Measurements from ENCODE around the gene GSTA3.

Gene GSTA3

GRCh38 chr6:52933778-52934177, 24.3 kb upstream of the GSTA3 start:
- Histone ChIP-seq H3K36me3 (replicated peaks in 1 of 2; ENCODE audit: control insufficient read depth in 2 of 2, insufficient read depth in 2 of 2, low read length in 2 of 2) (no peaks in the 10 kb centered on the region), H3K4me2 (ENCODE audit: insufficient read depth, low read length, poor library complexity, severe bottlenecking) (no peak overlapping the region), H3K4me3 (ENCODE audit: low read length in 2 of 2) (no peak overlapping the region), H3K79me1 (ENCODE audit: low read depth, low read length) (no peaks in the 10 kb centered on the region), H3K9me3 (replicated peaks in 1 of 2; ENCODE audit: control insufficient read depth in 2 of 2, insufficient read depth in 1 of 2, low read depth in 1 of 2, low read length in 2 of 2) (no peaks in the 10 kb centered on the region), H3K27ac (replicated peaks; ENCODE audit: low read length) (no peak overlapping the region), H3K9ac (ENCODE audit: low read depth, low read length, poor library complexity) (no peak overlapping the region), H3K4me1 (ENCODE audit: control insufficient read depth in 2 of 2, insufficient read depth in 1 of 2, low read depth in 1 of 2, low read length in 2 of 2) (peaks cover 0 to 2% of the 10 kb centered on the region in 2 donors), H2BK15ac (ENCODE audit: low read length) (no peak overlapping the region), H3K23ac (ENCODE audit: low read depth, low read length, poor library complexity) (no peak overlapping the region), H3K14ac (ENCODE audit: low read length) (no peak overlapping the region), H4K8ac (ENCODE audit: low read depth, low read length) (no peak overlapping the region), H2AFZ (ENCODE audit: low read length) (no peak overlapping the region), H2BK120ac (ENCODE audit: low read depth, low read length) (no peak overlapping the region), H2BK12ac (ENCODE audit: low read length) (no peak overlapping the region), H2BK5ac (ENCODE audit: low read length) (no peak overlapping the region), H3K4ac (ENCODE audit: low read length) (no peak overlapping the region), H4K91ac (ENCODE audit: low read depth, low read length, poor library complexity) (no peak overlapping the region), H3K18ac (ENCODE audit: low read length) (no peak overlapping the region), H3K27me3 (ENCODE audit: control insufficient read depth in 3 of 3, insufficient read depth in 3 of 3, low read depth in 1 of 3, low read length in 3 of 3) (peaks cover 0 to 13% (median 0%) of the 10 kb centered on the region in 3 experiments), H2AK5ac (ENCODE audit: low read depth, low read length) (no peak overlapping the region)
- WGBS, 2 donors (ENCODE audit: extremely low coverage in 2 of 2, insufficient read length in 2 of 2, insufficient replicate concordance in 1 of 2), result no CpG with 5 or more reads among the region's 2 CpGs
- DNase-seq (ENCODE audit: low spot score), result no peak

GRCh38 chr6:52931351-52931750, 21.9 kb upstream of the GSTA3 start:
- Histone ChIP-seq H3K4me1 (ENCODE audit: control insufficient read depth in 2 of 2, insufficient read depth in 1 of 2, low read depth in 1 of 2, low read length in 2 of 2) (peaks cover 0 to 2% of the 10 kb centered on the region in 2 donors), H2BK15ac (ENCODE audit: low read length) (no peak overlapping the region), H4K8ac (ENCODE audit: low read depth, low read length) (no peak overlapping the region), H3K4ac (ENCODE audit: low read length) (no peak overlapping the region), H2BK120ac (ENCODE audit: low read depth, low read length) (no peak overlapping the region), H3K27ac (replicated peaks; ENCODE audit: low read length) (no peak overlapping the region), H4K91ac (ENCODE audit: low read depth, low read length, poor library complexity) (no peak overlapping the region), H3K9me3 (replicated peaks in 1 of 2; ENCODE audit: control insufficient read depth in 2 of 2, insufficient read depth in 1 of 2, low read depth in 1 of 2, low read length in 2 of 2) (no peaks in the 10 kb centered on the region), H2AFZ (ENCODE audit: low read length) (no peak overlapping the region), H2AK5ac (ENCODE audit: low read depth, low read length) (no peak overlapping the region), H2BK12ac (ENCODE audit: low read length) (no peak overlapping the region), H3K4me2 (ENCODE audit: insufficient read depth, low read length, poor library complexity, severe bottlenecking) (no peak overlapping the region), H3K23ac (ENCODE audit: low read depth, low read length, poor library complexity) (no peak overlapping the region), H2BK5ac (ENCODE audit: low read length) (no peak overlapping the region), H3K27me3 (ENCODE audit: control insufficient read depth in 3 of 3, insufficient read depth in 3 of 3, low read depth in 1 of 3, low read length in 3 of 3) (peaks cover 0 to 5% (median 0%) of the 10 kb centered on the region in 3 experiments), H3K14ac (ENCODE audit: low read length) (no peak overlapping the region), H3K79me1 (ENCODE audit: low read depth, low read length) (no peaks in the 10 kb centered on the region), H3K18ac (ENCODE audit: low read length) (no peak overlapping the region), H3K9ac (ENCODE audit: low read depth, low read length, poor library complexity) (no peak overlapping the region), H3K4me3 (ENCODE audit: low read length in 2 of 2) (no peak overlapping the region), H3K36me3 (replicated peaks in 1 of 2; ENCODE audit: control insufficient read depth in 2 of 2, insufficient read depth in 2 of 2, low read length in 2 of 2) (no peaks in the 10 kb centered on the region)
- DNase-seq (ENCODE audit: low spot score), result no peak
- no CpG with 5 or more reads among the region's 2 CpGs for WGBS, 2 donors (ENCODE audit: extremely low coverage in 2 of 2, insufficient read length in 2 of 2, insufficient replicate concordance in 1 of 2)

GRCh38 chr6:52929321-52930164, 20.0 kb upstream of the GSTA3 start:
- H2BK15ac ChIP-seq (ENCODE audit: low read length), result no peak overlapping the region
- H3K18ac ChIP-seq (ENCODE audit: low read length), result no peak overlapping the region
- H3K4me2 ChIP-seq (ENCODE audit: insufficient read depth, low read length, poor library complexity, severe bottlenecking), result no peak overlapping the region
- no peak overlapping the region for H3K4ac ChIP-seq (ENCODE audit: low read length)
- WGBS, 2 donors (ENCODE audit: extremely low coverage in 2 of 2, insufficient read length in 2 of 2, insufficient replicate concordance in 1 of 2), result no CpG with 5 or more reads among the region's 6 CpGs
- no peak overlapping the region for H4K91ac ChIP-seq (ENCODE audit: low read depth, low read length, poor library complexity)
- no peak overlapping the region for H2BK120ac ChIP-seq (ENCODE audit: low read depth, low read length)
- no peak overlapping the region for H3K4me3 ChIP-seq (ENCODE audit: low read length in 2 of 2)
- H3K9ac ChIP-seq (ENCODE audit: low read depth, low read length, poor library complexity), result no peak overlapping the region
- H3K4me1 ChIP-seq (ENCODE audit: control insufficient read depth in 2 of 2, insufficient read depth in 1 of 2, low read depth in 1 of 2, low read length in 2 of 2), result peaks cover 0 to 2% of the 10 kb centered on the region in 2 donors
- H3K9me3 ChIP-seq (replicated peaks in 1 of 2; ENCODE audit: control insufficient read depth in 2 of 2, insufficient read depth in 1 of 2, low read depth in 1 of 2, low read length in 2 of 2), result no peaks in the 10 kb centered on the region
- H3K27me3 ChIP-seq (ENCODE audit: control insufficient read depth in 3 of 3, insufficient read depth in 3 of 3, low read depth in 1 of 3, low read length in 3 of 3), result peaks cover 0 to 9% (median 0%) of the 10 kb centered on the region in 3 experiments
- no peak for DNase-seq (ENCODE audit: low spot score)
- no peak overlapping the region for H2BK5ac ChIP-seq (ENCODE audit: low read length)
- no peak overlapping the region for H3K14ac ChIP-seq (ENCODE audit: low read length)
- H2BK12ac ChIP-seq (ENCODE audit: low read length), result no peak overlapping the region
- no peak overlapping the region for H3K23ac ChIP-seq (ENCODE audit: low read depth, low read length, poor library complexity)
- no peak overlapping the region for H4K8ac ChIP-seq (ENCODE audit: low read depth, low read length)
- no peaks in the 10 kb centered on the region for H3K79me1 ChIP-seq (ENCODE audit: low read depth, low read length)
- H2AK5ac ChIP-seq (ENCODE audit: low read depth, low read length), result no peak overlapping the region
- no peak overlapping the region for H3K27ac ChIP-seq (replicated peaks; ENCODE audit: low read length)
- no peak overlapping the region for H2AFZ ChIP-seq (ENCODE audit: low read length)
- no peaks in the 10 kb centered on the region for H3K36me3 ChIP-seq (replicated peaks in 1 of 2; ENCODE audit: control insufficient read depth in 2 of 2, insufficient read depth in 2 of 2, low read length in 2 of 2)

- H3K9me3 ChIP-seq (replicated peaks in 1 of 2; ENCODE audit: control insufficient read depth in 2 of 2, insufficient read depth in 1 of 2, low read depth in 1 of 2, low read length in 2 of 2), result no peaks in the 10 kb centered on the region
- H3K36me3 ChIP-seq (replicated peaks in 1 of 2; ENCODE audit: control insufficient read depth in 2 of 2, insufficient read depth in 2 of 2, low read length in 2 of 2), result no peaks in the 10 kb centered on the region
- H3K27me3 ChIP-seq (ENCODE audit: control insufficient read depth in 3 of 3, insufficient read depth in 3 of 3, low read depth in 1 of 3, low read length in 3 of 3), result peaks cover 0 to 8% (median 0%) of the 10 kb centered on the region in 3 experiments
- H4K91ac ChIP-seq (ENCODE audit: low read depth, low read length, poor library complexity), result no peak overlapping the region
- no peak overlapping the region for H2BK5ac ChIP-seq (ENCODE audit: low read length)
- no peak overlapping the region for H2AK5ac ChIP-seq (ENCODE audit: low read depth, low read length)
- no peak overlapping the region for H2BK15ac ChIP-seq (ENCODE audit: low read length)
- H3K27ac ChIP-seq (replicated peaks; ENCODE audit: low read length), result no peak overlapping the region
- no peak overlapping the region for H4K8ac ChIP-seq (ENCODE audit: low read depth, low read length)
- no peak overlapping the region for H2AFZ ChIP-seq (ENCODE audit: low read length)
- H3K14ac ChIP-seq (ENCODE audit: low read length), result no peak overlapping the region
- H3K23ac ChIP-seq (ENCODE audit: low read depth, low read length, poor library complexity), result no peak overlapping the region
- no peak overlapping the region for H3K4me2 ChIP-seq (ENCODE audit: insufficient read depth, low read length, poor library complexity, severe bottlenecking)
- no peak overlapping the region for H2BK12ac ChIP-seq (ENCODE audit: low read length)
- H3K9ac ChIP-seq (ENCODE audit: low read depth, low read length, poor library complexity), result no peak overlapping the region
- peaks cover 0 to 6% of the 10 kb centered on the region in 2 donors for H3K4me1 ChIP-seq (ENCODE audit: control insufficient read depth in 2 of 2, insufficient read depth in 1 of 2, low read depth in 1 of 2, low read length in 2 of 2)
- WGBS, 2 donors (ENCODE audit: extremely low coverage in 2 of 2, insufficient read length in 2 of 2, insufficient replicate concordance in 1 of 2), result no CpG with 5 or more reads among the region's 8 CpGs
- no peak overlapping the region for H3K4ac ChIP-seq (ENCODE audit: low read length)
- H3K79me1 ChIP-seq (ENCODE audit: low read depth, low read length), result no peaks in the 10 kb centered on the region
- H3K4me3 ChIP-seq (ENCODE audit: low read length in 2 of 2), result no peak overlapping the region
- H2BK120ac ChIP-seq (ENCODE audit: low read depth, low read length), result no peak overlapping the region
- DNase-seq (ENCODE audit: low spot score), result no peak
- no peak overlapping the region for H3K18ac ChIP-seq (ENCODE audit: low read length)
Measured at GRCh38 chr6:52927451-52927850, 18.0 kb upstream of the GSTA3 start.

Data from neuronal stem cell (in vitro differentiated cells).